Activated gamma-delta T cell treated with anti-CD3 and anti-CD28 coated beads, Interleukin-2, amount 50 U/mL, for 16 hours (primary cell): ENCODE data around the gene KCNJ6.

Experiments used
- DNase-seq: peaks from one replicate; pipeline ENCODE4 v3.0.0-alpha.2; 2020; ENCODE audit warnings: low read depth

Gene KCNJ6

GRCh38 chr21:37817242-37817641 lies 99.0 kb downstream of the KCNJ6 start:
- DNase-seq, result no peak

- no peak for DNase-seq
These were observed 100.4 kb downstream of the KCNJ6 start for GRCh38 chr21:37815893-37816292.

- no peak for DNase-seq
These were observed 104.5 kb downstream of the KCNJ6 start for GRCh38 chr21:37811711-37812110.

- DNase-seq, result no peak
These were observed 108.0 kb downstream of the KCNJ6 start for GRCh38 chr21:37808261-37808660.

GRCh38 chr21:37805266-37805665 lies 111.0 kb downstream of the KCNJ6 start:
- no peak for DNase-seq

GRCh38 chr21:37804001-37804400 lies 112.3 kb downstream of the KCNJ6 start:
- DNase-seq, result no peak

GRCh38 chr21:37803101-37803651 lies 113.1 kb downstream of the KCNJ6 start:
- DNase-seq, result no peak

- DNase-seq, result no peak
These were observed 115.7 kb downstream of the KCNJ6 start for GRCh38 chr21:37800456-37801061.

- DNase-seq, result no peak
These were observed 116.2 kb downstream of the KCNJ6 start for GRCh38 chr21:37800057-37800455.

GRCh38 chr21:37799211-37800056 lies 116.8 kb downstream of the KCNJ6 start:
- DNase-seq, result no peak

- no peak for DNase-seq
These were observed 118.9 kb downstream of the KCNJ6 start for GRCh38 chr21:37797403-37797802.

GRCh38 chr21:37796011-37796410 lies 120.2 kb downstream of the KCNJ6 start:
- no peak for DNase-seq

GRCh38 chr21:37793660-37794059 lies 122.6 kb downstream of the KCNJ6 start:
- DNase-seq, result no peak

GRCh38 chr21:37792046-37792445 lies 124.2 kb downstream of the KCNJ6 start:
- no peak for DNase-seq

GRCh38 chr21:37790905-37791304 lies 125.4 kb downstream of the KCNJ6 start:
- no peak for DNase-seq

GRCh38 chr21:37788503-37788902 lies 127.8 kb downstream of the KCNJ6 start:
- no peak for DNase-seq

GRCh38 chr21:37787456-37787855 lies 128.8 kb downstream of the KCNJ6 start:
- no peak for DNase-seq

GRCh38 chr21:37784591-37785318 lies 131.5 kb downstream of the KCNJ6 start:
- no peak for DNase-seq

- DNase-seq, result no peak
These were observed 133.2 kb downstream of the KCNJ6 start for GRCh38 chr21:37783016-37783415.

- no peak for DNase-seq
These were observed 135.0 kb downstream of the KCNJ6 start for GRCh38 chr21:37780991-37781983.

GRCh38 chr21:37771181-37771580 lies 145.1 kb downstream of the KCNJ6 start:
- DNase-seq, result no peak
